ENCODE data around the gene GNAT1. TPM values are rescaled to one million over a fixed set of nuclear protein-coding genes. Genes with fewer than 3 reads are reported as not detected.

The GNAT1 gene
- polyA plus RNA-seq, 1 donor = not detected

- peaks cover 30% of the 10 kb centered on the region for H3K27me3 ChIP-seq (ENCODE audit: control insufficient read depth, insufficient read depth, low read length)
- no peaks in the 10 kb centered on the region for H3K9me3 ChIP-seq (ENCODE audit: control insufficient read depth, low read depth, low read length)
- H3K4me1 ChIP-seq (ENCODE audit: control insufficient read depth, insufficient read depth, low read length) = peaks cover 50% of the 10 kb centered on the region
- no peak overlapping the region for H3K4me3 ChIP-seq (ENCODE audit: low read length)
- H3K27ac ChIP-seq (ENCODE audit: low read length) = peak overlapping the region; percentile 60
- DNase-seq = peak in 1 of 2 donors; percentile 28
- no peaks in the 10 kb centered on the region for H3K36me3 ChIP-seq (ENCODE audit: control insufficient read depth, insufficient read depth, low read length)
- no CpG with 5 or more reads among the region's 8 CpGs for WGBS (ENCODE audit: insufficient coverage, low lambda C conversion rate)
Observed at GRCh38 chr3:50163572-50164455, 27.6 kb upstream of the GNAT1 start.

- WGBS (ENCODE audit: insufficient coverage, low lambda C conversion rate) = no CpG with 5 or more reads among the region's 1 CpG
- no peaks in the 10 kb centered on the region for H3K9me3 ChIP-seq (ENCODE audit: control insufficient read depth, low read depth, low read length)
- no peak overlapping the region for H3K4me3 ChIP-seq (ENCODE audit: low read length)
- DNase-seq = no peak
- H3K36me3 ChIP-seq (ENCODE audit: control insufficient read depth, insufficient read depth, low read length) = no peaks in the 10 kb centered on the region
- H3K4me1 ChIP-seq (ENCODE audit: control insufficient read depth, insufficient read depth, low read length) = peaks cover 50% of the 10 kb centered on the region
- peak overlapping the region; percentile 60 for H3K27ac ChIP-seq (ENCODE audit: low read length)
- H3K27me3 ChIP-seq (ENCODE audit: control insufficient read depth, insufficient read depth, low read length) = peaks cover 25% of the 10 kb centered on the region
Observed at GRCh38 chr3:50164481-50164880, 26.9 kb upstream of the GNAT1 start.

GRCh38 chr3:50164984-50165909, 26.2 kb upstream of the GNAT1 start:
- H3K9me3 ChIP-seq (ENCODE audit: control insufficient read depth, low read depth, low read length) = no peaks in the 10 kb centered on the region
- no peak overlapping the region for H3K4me3 ChIP-seq (ENCODE audit: low read length)
- H3K27me3 ChIP-seq (ENCODE audit: control insufficient read depth, insufficient read depth, low read length) = peaks cover 21% of the 10 kb centered on the region
- DNase-seq = no peak
- WGBS (ENCODE audit: insufficient coverage, low lambda C conversion rate) = no CpG with 5 or more reads among the region's 7 CpGs
- H3K4me1 ChIP-seq (ENCODE audit: control insufficient read depth, insufficient read depth, low read length) = peaks cover 50% of the 10 kb centered on the region
- peak overlapping the region; percentile 60 for H3K27ac ChIP-seq (ENCODE audit: low read length)
- H3K36me3 ChIP-seq (ENCODE audit: control insufficient read depth, insufficient read depth, low read length) = no peaks in the 10 kb centered on the region

GRCh38 chr3:50165910-50166538, 25.4 kb upstream of the GNAT1 start:
- peaks cover 21% of the 10 kb centered on the region for H3K27me3 ChIP-seq (ENCODE audit: control insufficient read depth, insufficient read depth, low read length)
- H3K4me1 ChIP-seq (ENCODE audit: control insufficient read depth, insufficient read depth, low read length) = peaks cover 44% of the 10 kb centered on the region
- no peaks in the 10 kb centered on the region for H3K36me3 ChIP-seq (ENCODE audit: control insufficient read depth, insufficient read depth, low read length)
- H3K27ac ChIP-seq (ENCODE audit: low read length) = peak overlapping the region; percentile 60
- H3K4me3 ChIP-seq (ENCODE audit: low read length) = no peak overlapping the region
- H3K9me3 ChIP-seq (ENCODE audit: control insufficient read depth, low read depth, low read length) = no peaks in the 10 kb centered on the region
- 0% methylated on average over 3 of the region's 15 CpGs for WGBS (ENCODE audit: insufficient coverage, low lambda C conversion rate)
- DNase-seq = peak in 1 of 2 donors; percentile 51

- no peaks in the 10 kb centered on the region for H3K9me3 ChIP-seq (ENCODE audit: control insufficient read depth, low read depth, low read length)
- peaks cover 42% of the 10 kb centered on the region for H3K4me1 ChIP-seq (ENCODE audit: control insufficient read depth, insufficient read depth, low read length)
- H3K27ac ChIP-seq (ENCODE audit: low read length) = no peak overlapping the region
- H3K4me3 ChIP-seq (ENCODE audit: low read length) = no peak overlapping the region
- H3K27me3 ChIP-seq (ENCODE audit: control insufficient read depth, insufficient read depth, low read length) = peaks cover 21% of the 10 kb centered on the region
- H3K36me3 ChIP-seq (ENCODE audit: control insufficient read depth, insufficient read depth, low read length) = no peaks in the 10 kb centered on the region
- WGBS (ENCODE audit: insufficient coverage, low lambda C conversion rate) = 60% methylated on average over 1 of the region's 6 CpGs
- DNase-seq = no peak
Observed at GRCh38 chr3:50166620-50167019, 24.8 kb upstream of the GNAT1 start.

- Histone ChIP-seq H3K4me1 (ENCODE audit: control insufficient read depth, insufficient read depth, low read length) (peaks cover 43% of the 10 kb centered on the region), H3K36me3 (ENCODE audit: control insufficient read depth, insufficient read depth, low read length) (no peaks in the 10 kb centered on the region)
- WGBS (ENCODE audit: insufficient coverage, low lambda C conversion rate) = no CpG with 5 or more reads among the region's 16 CpGs
Observed at GRCh38 chr3:50167069-50167840, 24.2 kb upstream of the GNAT1 start.

GRCh38 chr3:50167841-50168209, 23.6 kb upstream of the GNAT1 start:
- H3K36me3 ChIP-seq (ENCODE audit: control insufficient read depth, insufficient read depth, low read length) = no peaks in the 10 kb centered on the region
- H3K27me3 ChIP-seq (ENCODE audit: control insufficient read depth, insufficient read depth, low read length) = peaks cover 16% of the 10 kb centered on the region
- H3K27ac ChIP-seq (ENCODE audit: low read length) = no peak overlapping the region
- no peak for DNase-seq
- H3K4me1 ChIP-seq (ENCODE audit: control insufficient read depth, insufficient read depth, low read length) = peaks cover 40% of the 10 kb centered on the region
- H3K4me3 ChIP-seq (ENCODE audit: low read length) = no peak overlapping the region
- WGBS (ENCODE audit: insufficient coverage, low lambda C conversion rate) = no CpG with 5 or more reads among the region's 7 CpGs
- no peaks in the 10 kb centered on the region for H3K9me3 ChIP-seq (ENCODE audit: control insufficient read depth, low read depth, low read length)

More at GRCh38 chr3:50167069-50167840, 24.2 kb upstream of the GNAT1 start:
- DNase-seq = no peak
- no peaks in the 10 kb centered on the region for H3K9me3 ChIP-seq (ENCODE audit: control insufficient read depth, low read depth, low read length)
- H3K27ac ChIP-seq (ENCODE audit: low read length) = no peak overlapping the region
- H3K27me3 ChIP-seq (ENCODE audit: control insufficient read depth, insufficient read depth, low read length) = peaks cover 17% of the 10 kb centered on the region
- H3K4me3 ChIP-seq (ENCODE audit: low read length) = no peak overlapping the region

- Histone ChIP-seq H3K4me1 (ENCODE audit: control insufficient read depth, insufficient read depth, low read length) (peaks cover 39% of the 10 kb centered on the region), H3K27me3 (ENCODE audit: control insufficient read depth, insufficient read depth, low read length) (peaks cover 14% of the 10 kb centered on the region), H3K36me3 (ENCODE audit: control insufficient read depth, insufficient read depth, low read length) (no peaks in the 10 kb centered on the region), H3K4me3 (ENCODE audit: low read length) (no peak overlapping the region), H3K27ac (ENCODE audit: low read length) (no peak overlapping the region), H3K9me3 (ENCODE audit: control insufficient read depth, low read depth, low read length) (no peaks in the 10 kb centered on the region)
- no CpG with 5 or more reads among the region's 9 CpGs for WGBS (ENCODE audit: insufficient coverage, low lambda C conversion rate)
- DNase-seq = no peak
Observed at GRCh38 chr3:50168388-50168787, 23.0 kb upstream of the GNAT1 start.

- peaks cover 14% of the 10 kb centered on the region for H3K27me3 ChIP-seq (ENCODE audit: control insufficient read depth, insufficient read depth, low read length)
- H3K27ac ChIP-seq (ENCODE audit: low read length) = no peak overlapping the region
- no CpG with 5 or more reads among the region's 6 CpGs for WGBS (ENCODE audit: insufficient coverage, low lambda C conversion rate)
- no peak overlapping the region for H3K4me3 ChIP-seq (ENCODE audit: low read length)
- H3K4me1 ChIP-seq (ENCODE audit: control insufficient read depth, insufficient read depth, low read length) = peaks cover 35% of the 10 kb centered on the region
- no peak for DNase-seq
- H3K9me3 ChIP-seq (ENCODE audit: control insufficient read depth, low read depth, low read length) = no peaks in the 10 kb centered on the region
- H3K36me3 ChIP-seq (ENCODE audit: control insufficient read depth, insufficient read depth, low read length) = no peaks in the 10 kb centered on the region
Observed at GRCh38 chr3:50168791-50169190, 22.6 kb upstream of the GNAT1 start.

Measured in large intestine (tissue), 3 donors.